SK-N-SH treated with all-trans-retinoic acid at 6 μM for 48 hours (cell line): ENCODE measurements around the gene LRRFIP2.

Source experiments
- ARNTL ChIP-seq: fragments of 450-650 bp; formaldehyde crosslinking; IDR thresholded peaks from 2 replicates; pipeline ENCODE4 v1.5.0; 2020; ENCODE audit warnings: low read depth, mild to moderate bottlenecking, moderate library complexity, borderline replicate concordance
- CREB5 ChIP-seq: fragments of 250-450 bp; sonication (Bioruptor Pico); IDR thresholded peaks from 2 replicates; pipeline ENCODE4 v1.5.1; 2020; ENCODE audit warnings: low read depth, mild to moderate bottlenecking, moderate library complexity
- CSDC2 ChIP-seq: fragments of 250-450 bp; sonication (Bioruptor Pico); IDR thresholded peaks from 2 replicates; pipeline ENCODE4 v1.5.0; 2020; ENCODE audit warnings: mild to moderate bottlenecking, moderate library complexity
- GLIS3 ChIP-seq: fragments of 250-450 bp; sonication (Bioruptor Pico); IDR thresholded peaks from 2 replicates; pipeline ENCODE4 v1.5.0; 2020; ENCODE audit warnings: mild to moderate bottlenecking, moderate library complexity
- ISL1 ChIP-seq: fragments of 250-450 bp; sonication (Bioruptor Pico); IDR thresholded peaks from 2 replicates; pipeline ENCODE4 v2.1.2; 2022; ENCODE audit warnings: mild to moderate bottlenecking, moderate library complexity
- PATZ1 ChIP-seq: fragments of 250-450 bp; sonication (Bioruptor Pico); IDR thresholded peaks from 2 replicates; pipeline ENCODE4 v1.8.0; 2020; ENCODE audit warnings: mild to moderate bottlenecking, moderate library complexity, borderline replicate concordance
- PPARA ChIP-seq: fragments of 250-450 bp; sonication (Bioruptor Pico); IDR thresholded peaks from 2 replicates; pipeline ENCODE4 v1.5.0; 2020; ENCODE audit warnings: mild to moderate bottlenecking, borderline replicate concordance
- RARB ChIP-seq: fragments of 250-450 bp; sonication (Bioruptor Pico); IDR thresholded peaks from 2 replicates; pipeline ENCODE4 v1.8.0; 2021; ENCODE audit warnings: mild to moderate bottlenecking, moderate library complexity
- TCF4 ChIP-seq: fragments of 250-450 bp; sonication (Bioruptor Pico); IDR thresholded peaks from 2 replicates; pipeline ENCODE4 v1.8.0; 2021; ENCODE audit warnings: mild to moderate bottlenecking, moderate library complexity, borderline replicate concordance
- ZC3H10 ChIP-seq: fragments of 250-450 bp; sonication (Bioruptor Pico); IDR thresholded peaks from 2 replicates; pipeline ENCODE4 v1.5.1; 2021; ENCODE audit warnings: mild to moderate bottlenecking, moderate library complexity
- ZFP3 ChIP-seq: fragments of 250-450 bp; sonication (Bioruptor Pico); IDR thresholded peaks from 2 replicates; pipeline ENCODE4 v1.5.0; 2020; ENCODE audit warnings: mild to moderate bottlenecking, moderate library complexity
- ZFP30 ChIP-seq: fragments of 450-650 bp; formaldehyde crosslinking; IDR thresholded peaks from 2 replicates; pipeline ENCODE4 v1.5.0; 2022; ENCODE audit warnings: mild to moderate bottlenecking, moderate library complexity
- ZNF70 ChIP-seq: fragments of 450-650 bp; formaldehyde crosslinking; IDR thresholded peaks from 2 replicates; pipeline ENCODE4 v1.5.0; 2020; ENCODE audit warnings: mild to moderate bottlenecking, moderate library complexity

GRCh38 chr3:37140899-37141541 is 33.4 kb downstream of the LRRFIP2 start:
- no peak for TF ChIP-seq TCF4 (CRISPR knock-in tag)
- no peak for TF ChIP-seq RARB (CRISPR knock-in tag)
- TF ChIP-seq ARNTL = no peak
- no peak for TF ChIP-seq ZFP3 (CRISPR knock-in tag)
- TF ChIP-seq PATZ1 (CRISPR knock-in tag) = no peak
- TF ChIP-seq GLIS3 (CRISPR knock-in tag) = no peak
- no peak for TF ChIP-seq ZC3H10 (CRISPR knock-in tag)
- no peak for TF ChIP-seq PPARA (CRISPR knock-in tag)
- TF ChIP-seq CSDC2 (CRISPR knock-in tag) = no peak
- TF ChIP-seq CREB5 (CRISPR knock-in tag) = no peak
- TF ChIP-seq ISL1 (CRISPR knock-in tag) = no peak
- TF ChIP-seq ZFP30 (CRISPR knock-in tag) = no peak
- TF ChIP-seq ZNF70 (CRISPR knock-in tag) = no peak
